HEK293 (cell line): ENCODE results near the gene STN1.

Experiments
- CTCF ChIA-PET: fragments of 350-600 bp; formaldehyde crosslinking; extraction: SDS; loops from one replicate; lab custom pipeline; 2021; ENCODE audit warnings: antibody characterized with exemption; lab: Yijun Ruan, JAX
- POLR2A ChIA-PET: fragments of 300-600 bp; formaldehyde crosslinking; extraction: SDS; loops from one replicate; lab custom pipeline; 2020; ENCODE audit warnings: antibody characterized with exemption, inconsistent platforms; lab: Yijun Ruan, JAX
- H3K27ac ChIP-seq: fragments of 200-500 bp; sonication (Bioruptor generic); 2 replicates; pipeline ENCODE4 v1.5.1; 2014; ENCODE audit warnings: low read depth, low read length, control low read depth, inconsistent platforms; ENCODE audit errors: extremely low read depth
- H3K36me3 ChIP-seq, 2 experiments: fragments of 200-500 bp in 1 of 2; sonication (Bioruptor generic) in 1 of 2; 1 replicate in 1 of 2; 2 replicates in 1 of 2; pipeline ENCODE4 v1.5.1; 2014 to 2017; ENCODE audit warnings: inconsistent platforms in 2 of 2, low read length in 2 of 2; ENCODE audit not compliant: control insufficient read depth in 2 of 2, insufficient read depth in 1 of 2
- H3K4me1 ChIP-seq: fragments of 200-500 bp; sonication (Bioruptor generic); 2 replicates; pipeline ENCODE4 v1.5.1; 2014; ENCODE audit warnings: mild to moderate bottlenecking, low read length, inconsistent platforms; ENCODE audit not compliant: control insufficient read depth, insufficient read depth
- H3K4me3 ChIP-seq: 2 replicates; pipeline ENCODE4 v1.5.1; 2011; ENCODE audit warnings: low read depth, mild to moderate bottlenecking, control low read depth, low read length, moderate library complexity
- H3K9me3 ChIP-seq: fragments of 200-500 bp; sonication (Bioruptor generic); 2 replicates; pipeline ENCODE4 v1.5.1; 2014; ENCODE audit warnings: low read depth, low read length, inconsistent platforms; ENCODE audit not compliant: control insufficient read depth, insufficient read depth
- CTCF ChIP-seq: fragments of 450-650 bp; formaldehyde crosslinking; IDR thresholded peaks from 2 replicates; pipeline ENCODE4 v1.5.1; 2016; ENCODE audit warnings: missing biosample characterization, missing genetic modification characterization
- PATZ1 ChIP-seq: fragments of 450-650 bp; formaldehyde crosslinking; IDR thresholded peaks from 2 replicates; pipeline ENCODE4 v1.5.1; 2016; ENCODE audit warnings: missing biosample characterization, missing genetic modification characterization
- PRDM2 ChIP-seq: fragments of 450-650 bp; formaldehyde crosslinking; IDR thresholded peaks from 2 replicates; pipeline ENCODE4 v1.5.1; 2016; ENCODE audit warnings: missing biosample characterization, missing genetic modification characterization, borderline replicate concordance
- REPIN1 ChIP-seq: fragments of 450-650 bp; formaldehyde crosslinking; IDR thresholded peaks from 2 replicates; pipeline ENCODE4 v1.5.1; 2017; ENCODE audit warnings: missing biosample characterization, missing genetic modification characterization, low read depth
- ZBTB8A ChIP-seq: fragments of 450-650 bp; formaldehyde crosslinking; IDR thresholded peaks from 2 replicates; pipeline ENCODE4 v1.5.1; 2016; ENCODE audit warnings: missing biosample characterization, missing genetic modification characterization
- ZNF140 ChIP-seq: fragments of 450-650 bp; formaldehyde crosslinking; IDR thresholded peaks from 2 replicates; pipeline ENCODE4 v1.5.1; 2016; ENCODE audit warnings: missing biosample characterization, missing genetic modification characterization
- ZNF2 ChIP-seq: fragments of 450-650 bp; formaldehyde crosslinking; IDR thresholded peaks from 2 replicates; pipeline ENCODE4 v1.5.1; 2016; ENCODE audit warnings: missing biosample characterization, missing genetic modification characterization
- ZNF394 ChIP-seq: fragments of 450-650 bp; formaldehyde crosslinking; IDR thresholded peaks from 2 replicates; pipeline ENCODE4 v1.5.1; 2016; ENCODE audit warnings: missing biosample characterization, missing genetic modification characterization, mild to moderate bottlenecking, moderate library complexity, borderline replicate concordance
- ZNF654 ChIP-seq: fragments of 450-650 bp; formaldehyde crosslinking; IDR thresholded peaks from 2 replicates; pipeline ENCODE4 v1.5.1; 2016; ENCODE audit warnings: low read depth, missing biosample characterization, missing genetic modification characterization
- ZNF660 ChIP-seq: fragments of 450-650 bp; IDR thresholded peaks from 2 replicates; pipeline ENCODE4 v1.5.1; 2018; ENCODE audit warnings: missing biosample characterization, mild to moderate bottlenecking, missing genetic modification characterization
- ZNF768 ChIP-seq: fragments of 450-650 bp; formaldehyde crosslinking; IDR thresholded peaks from 2 replicates; pipeline ENCODE4 v1.5.1; 2018; ENCODE audit warnings: missing biosample characterization, mild to moderate bottlenecking, missing genetic modification characterization
- ZNF791 ChIP-seq: fragments of 450-650 bp; formaldehyde crosslinking; IDR thresholded peaks from 2 replicates; pipeline ENCODE4 v1.5.1; 2016; ENCODE audit warnings: missing biosample characterization, missing genetic modification characterization

STN1 gene

GRCh38 chr10:103885617-103886016, 32.4 kb downstream of the STN1 start (continued):
- TF ChIP-seq PRDM2 (no peak), ZBTB8A (tag by site-specific recombination) (no peak), ZNF791 (no peak), ZNF140 (tag by site-specific recombination) (no peak), ZNF394 (tag by site-specific recombination) (no peak)

- CTCF ChIA-PET: interaction anchor here (0.5 to 5.5 kb wide), 33 partner anchors 10 to 469 kb away, joined by 3 to 151 read pairs (median 4); partner anchors contain the start of gene CFAP58
These were observed 33.3 kb downstream of the STN1 start for GRCh38 chr10:103884681-103885139.

More at GRCh38 chr10:103884681-103885139, 33.3 kb downstream of the STN1 start:
- peak; percentile 93 for TF ChIP-seq ZNF654 (tag by site-specific recombination)
- TF ChIP-seq CTCF: peak; percentile 52
- TF ChIP-seq ZNF2 (tag by site-specific recombination): 0 out of 2 replicates have a peak, but pooled peaks have one; percentile 56
- TF ChIP-seq REPIN1: no peak
- 0 out of 2 replicates have a peak, but pooled peaks have one; percentile 27 for TF ChIP-seq ZNF768 (tag by site-specific recombination)
- TF ChIP-seq PATZ1 (tag by site-specific recombination): no peak
- TF ChIP-seq ZNF660 (tag by site-specific recombination): peak; percentile 65; the same call in 1 of the 2 replicates
- H3K36me3 ChIP-seq: peaks cover 0 to 31% of the 10 kb centered on the region in 2 experiments; a peak in 1 of 3 replicates
- POLR2A ChIA-PET: no interaction called here
- H3K4me1 ChIP-seq: no peaks in the 10 kb centered on the region
- H3K9me3 ChIP-seq: no peaks in the 10 kb centered on the region
- H3K27ac ChIP-seq: no peak overlapping the region
- no peak overlapping the region for H3K4me3 ChIP-seq
